CD4-positive, alpha-beta T cell treated with Interleukin-10 for 1 hour (primary cell): ENCODE results near the gene P2RY8.
"Not testable (repeated sequence)": the region's sequence is repeated elsewhere in the genome, so short reads cannot be mapped to it uniquely, and the experiment has no call there.

Source experiments
- DNase-seq: peaks from one replicate; pipeline ENCODE4 v3.0.0-alpha.2; 2020

The P2RY8 gene

DNA sequence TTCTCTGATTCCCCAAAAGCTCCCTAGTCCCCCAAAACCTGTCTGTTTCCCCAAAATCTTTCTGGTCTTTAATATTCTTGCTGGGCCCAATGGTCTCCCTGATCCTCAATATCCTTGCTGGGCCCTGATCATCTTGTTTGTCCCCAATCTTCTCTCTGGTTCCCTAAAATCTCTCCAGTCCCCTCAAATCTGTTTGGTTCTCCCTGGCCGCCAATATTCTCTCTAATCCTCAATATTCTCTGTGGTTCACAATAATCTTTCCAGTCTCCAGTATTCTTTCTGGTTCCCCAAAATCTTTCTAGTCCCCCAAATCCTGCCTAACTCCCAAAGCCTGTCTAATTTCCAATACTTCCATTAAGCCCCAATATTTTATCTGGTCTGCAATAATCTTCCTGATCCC, 18.5 kb downstream of the P2RY8 start:
- DNase-seq = no peak

DNA sequence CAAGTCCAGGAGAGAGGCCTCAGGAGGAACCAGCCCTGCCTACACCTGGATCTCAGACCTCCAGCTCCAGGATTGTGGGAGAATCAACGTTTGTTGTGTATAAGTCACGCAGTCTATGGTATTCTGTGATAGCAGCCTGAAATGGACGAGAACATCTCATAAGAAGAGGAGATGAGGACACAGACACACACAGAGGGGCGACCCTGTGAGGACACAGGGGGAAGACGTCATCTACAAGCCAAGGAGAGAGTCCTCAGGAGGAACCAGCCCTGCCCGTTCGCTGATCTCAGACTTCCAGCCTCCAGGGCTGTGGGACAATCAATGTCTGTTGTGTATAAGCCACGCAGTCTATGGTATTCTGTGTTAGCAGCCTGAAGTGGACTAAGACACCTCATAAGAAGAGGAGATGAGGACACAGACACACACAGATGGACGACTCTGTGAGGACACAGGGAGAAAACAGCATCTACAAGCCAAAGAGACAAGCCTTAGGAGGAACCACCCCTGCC, 20.3 kb downstream of the P2RY8 start:
- DNase-seq = no peak

DNA sequence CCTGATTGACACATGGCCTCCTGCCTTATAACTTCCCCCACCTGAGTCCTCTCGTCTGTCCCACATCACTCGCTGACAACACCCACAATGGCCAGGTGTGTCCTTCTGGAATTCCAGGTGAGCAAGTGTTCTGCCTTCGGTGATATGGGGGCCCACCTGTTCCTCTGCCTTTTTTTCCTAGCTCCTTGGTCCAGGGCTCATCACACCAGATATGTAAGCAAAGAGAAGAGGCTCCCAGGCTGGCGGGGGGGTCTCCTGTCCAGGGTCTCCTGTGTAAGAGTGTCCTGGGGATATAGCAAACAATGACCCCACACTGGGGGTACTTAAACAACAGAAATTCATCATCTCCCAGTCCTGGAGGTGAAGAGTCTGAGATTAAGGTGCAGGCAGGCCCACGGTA, 25.2 kb downstream of the P2RY8 start:
- no peak for DNase-seq

DNA sequence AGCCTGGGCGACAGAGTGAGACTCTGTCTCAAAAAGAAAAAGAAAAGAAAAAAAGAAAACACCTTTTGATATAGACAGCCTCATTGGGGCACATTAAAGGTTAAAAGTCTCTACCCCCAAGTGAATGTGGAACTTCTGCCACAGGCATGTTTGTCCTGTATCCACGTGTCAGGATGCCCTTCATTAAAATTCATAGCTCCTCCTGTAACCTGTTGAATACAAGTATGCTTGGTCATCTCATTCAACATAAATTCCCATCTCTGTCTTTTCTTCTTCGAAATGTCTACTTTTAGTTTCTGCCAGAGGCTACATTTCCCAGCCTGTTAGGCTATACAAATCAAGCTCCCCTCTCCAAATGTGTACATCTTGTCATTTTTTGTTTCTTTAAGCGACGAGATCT, 25.8 kb downstream of the P2RY8 start:
- DNase-seq = no peak

DNA sequence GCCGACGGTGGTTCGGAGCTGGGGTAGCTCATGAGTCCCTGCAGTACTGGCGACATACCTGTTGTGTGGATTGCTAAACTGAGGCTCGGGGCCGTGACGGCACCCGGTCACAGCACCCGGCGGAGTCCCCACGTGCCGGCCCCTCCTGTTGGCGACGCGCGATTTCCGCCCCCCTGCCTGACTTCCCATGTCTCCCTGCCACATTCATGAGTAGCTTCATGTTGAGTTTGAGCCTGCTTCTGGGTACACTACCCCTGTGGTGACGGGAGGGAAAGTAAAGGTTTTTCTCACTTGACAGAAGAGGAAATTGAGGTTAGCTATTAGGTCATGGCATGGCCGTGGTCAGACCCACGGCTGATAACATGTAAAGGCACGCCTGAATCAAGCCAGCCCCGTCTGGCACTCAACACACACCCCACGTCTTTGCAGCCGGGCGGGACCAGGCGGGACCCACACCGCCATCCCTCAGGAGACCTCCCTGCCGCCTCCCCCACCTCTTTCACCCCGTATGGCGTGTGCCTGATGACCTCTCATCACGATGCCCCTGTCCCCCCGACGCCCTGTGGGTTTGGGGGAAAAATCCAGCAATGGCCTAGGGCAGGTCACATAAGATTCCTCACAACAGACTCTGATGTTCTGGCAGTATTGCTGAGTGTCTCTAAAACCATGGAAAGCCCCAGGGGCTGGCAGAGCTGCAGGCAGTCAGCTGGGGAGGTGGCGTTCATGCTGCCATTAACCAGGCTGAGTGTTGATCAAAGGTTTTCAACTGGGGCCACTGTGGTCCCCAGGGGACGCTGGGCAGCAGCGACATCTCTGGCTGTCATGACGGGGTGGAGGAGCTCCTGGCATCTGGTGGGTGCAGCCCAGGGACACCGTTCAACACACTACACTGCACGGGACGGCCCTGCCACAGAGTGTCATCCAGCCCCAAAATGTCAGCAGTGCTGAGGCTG, 29.2 kb downstream of the P2RY8 start:
- peak; percentile 69 for DNase-seq

DNA sequence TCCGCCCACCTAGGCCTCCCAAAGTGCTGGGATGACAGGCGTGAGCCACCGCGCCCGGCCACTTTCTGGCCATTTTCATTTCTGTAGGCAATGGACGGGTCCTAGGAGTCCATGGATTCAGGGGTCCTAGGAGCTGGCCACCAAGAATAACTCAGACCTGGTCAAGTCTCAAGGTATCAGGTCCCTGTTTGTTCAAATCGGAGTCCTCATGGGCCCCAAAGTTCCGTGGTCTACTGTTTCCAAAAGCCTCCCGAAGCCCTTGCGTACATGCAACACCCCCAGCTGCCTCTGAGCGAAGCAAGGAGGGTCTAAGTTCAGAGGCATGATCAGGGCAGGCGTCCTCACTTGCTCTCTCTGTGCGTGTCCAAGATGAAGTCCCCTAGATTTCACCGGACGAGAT, 30.1 kb downstream of the P2RY8 start:
- no peak for DNase-seq

DNA sequence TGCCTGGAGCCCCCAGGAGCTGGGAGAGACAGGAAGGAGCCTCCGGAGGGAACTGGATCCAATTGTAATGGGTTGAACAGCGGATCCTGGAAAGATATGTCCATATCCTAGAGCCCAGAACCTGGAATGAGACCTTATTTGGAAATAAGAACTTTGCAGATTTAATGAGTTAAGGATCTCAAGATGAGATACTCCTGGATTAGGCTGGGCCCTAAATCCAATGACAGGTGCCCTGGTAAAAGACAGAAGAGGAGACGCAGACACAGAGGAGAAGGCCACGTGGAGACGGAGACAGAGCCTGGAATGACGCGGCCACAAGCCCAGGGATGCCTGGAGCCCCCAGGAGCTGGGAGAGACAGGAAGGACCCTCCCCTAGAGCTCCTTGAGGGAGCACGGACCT, 34.1 kb downstream of the P2RY8 start:
- no peak for DNase-seq

DNA sequence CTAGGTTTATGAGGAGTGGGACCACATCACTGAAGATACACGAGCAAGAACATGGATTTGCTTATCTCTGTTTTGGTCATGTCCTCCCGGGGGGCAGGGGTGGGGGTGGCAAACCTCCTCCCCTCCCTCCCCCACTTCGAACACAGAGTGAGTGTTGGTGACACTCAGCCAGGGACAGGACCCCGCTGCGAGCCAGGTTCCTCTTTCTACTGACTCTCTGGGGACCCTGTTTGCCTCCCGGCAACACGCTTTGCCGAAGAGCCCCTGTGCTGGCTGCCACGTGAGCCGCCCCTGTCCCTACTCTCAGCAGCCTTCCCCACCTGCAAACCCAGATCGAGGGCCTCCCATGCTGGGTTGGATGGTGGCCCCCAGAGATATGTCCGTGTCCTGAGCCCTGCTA, 34.7 kb downstream of the P2RY8 start:
- no peak for DNase-seq

DNA sequence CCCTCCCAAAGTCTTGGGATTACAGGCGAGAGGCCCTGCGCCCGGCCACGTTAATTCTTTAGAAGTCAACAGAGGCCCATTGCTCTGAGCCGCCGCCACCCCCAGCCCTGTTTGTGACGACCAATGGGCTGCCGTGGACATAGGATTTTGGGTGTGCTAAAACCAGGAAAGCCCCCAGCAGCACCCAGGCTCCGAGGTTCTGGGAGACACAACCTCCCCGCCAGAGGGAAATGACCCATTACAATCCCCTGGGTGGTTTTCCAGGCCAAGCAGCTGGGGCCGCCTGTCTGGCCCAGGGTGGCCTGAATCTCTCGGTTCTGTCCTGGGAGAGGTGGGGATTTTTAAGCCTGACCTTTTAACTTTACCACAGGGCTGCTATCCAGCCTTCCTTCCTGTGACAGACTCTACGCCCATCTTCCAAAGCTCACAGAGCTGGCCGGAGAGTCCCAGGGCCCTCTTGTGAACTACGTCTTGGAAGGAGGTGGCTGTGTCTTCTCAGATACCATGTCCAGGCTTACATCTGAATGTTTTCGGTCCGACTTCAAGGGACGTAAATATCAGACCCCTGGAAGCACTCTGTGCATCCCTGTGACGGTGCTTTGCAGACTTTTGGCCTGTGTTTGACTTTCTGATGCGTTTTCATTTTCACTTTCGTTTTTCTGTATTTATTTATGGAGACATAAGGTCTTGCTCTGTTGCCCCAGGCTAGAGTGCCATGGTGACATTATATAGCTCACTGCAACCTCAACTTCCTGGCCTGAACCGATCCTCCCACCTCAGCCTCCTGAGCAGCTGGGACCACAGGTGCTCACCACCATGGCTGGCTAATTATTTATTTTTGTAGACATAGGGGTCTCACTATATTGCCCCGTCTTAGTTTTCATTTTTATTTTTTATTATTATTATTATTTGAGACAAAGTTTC, 36.0 kb downstream of the P2RY8 start:
- peak; percentile 55 for DNase-seq

DNA sequence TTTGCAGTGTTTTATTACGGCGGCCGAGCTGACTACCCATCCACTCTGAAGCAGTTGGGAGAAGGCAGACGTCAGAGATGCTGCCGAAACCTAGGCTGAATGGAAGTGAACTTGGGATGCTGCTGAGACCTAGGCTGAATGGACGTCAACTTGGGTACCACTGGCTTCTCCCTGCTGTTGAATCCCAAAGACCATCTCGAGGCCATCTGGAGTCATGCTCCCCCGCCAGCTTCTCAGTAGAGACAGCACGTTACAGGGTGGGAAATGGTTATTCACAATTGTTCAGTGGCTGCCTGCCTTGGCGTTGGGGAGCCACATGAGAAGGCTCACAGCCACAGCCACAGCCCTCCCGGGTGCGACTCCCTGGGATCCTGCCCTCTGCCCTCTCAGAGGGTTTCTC, 40.9 kb downstream of the P2RY8 start:
- DNase-seq = no peak

DNA sequence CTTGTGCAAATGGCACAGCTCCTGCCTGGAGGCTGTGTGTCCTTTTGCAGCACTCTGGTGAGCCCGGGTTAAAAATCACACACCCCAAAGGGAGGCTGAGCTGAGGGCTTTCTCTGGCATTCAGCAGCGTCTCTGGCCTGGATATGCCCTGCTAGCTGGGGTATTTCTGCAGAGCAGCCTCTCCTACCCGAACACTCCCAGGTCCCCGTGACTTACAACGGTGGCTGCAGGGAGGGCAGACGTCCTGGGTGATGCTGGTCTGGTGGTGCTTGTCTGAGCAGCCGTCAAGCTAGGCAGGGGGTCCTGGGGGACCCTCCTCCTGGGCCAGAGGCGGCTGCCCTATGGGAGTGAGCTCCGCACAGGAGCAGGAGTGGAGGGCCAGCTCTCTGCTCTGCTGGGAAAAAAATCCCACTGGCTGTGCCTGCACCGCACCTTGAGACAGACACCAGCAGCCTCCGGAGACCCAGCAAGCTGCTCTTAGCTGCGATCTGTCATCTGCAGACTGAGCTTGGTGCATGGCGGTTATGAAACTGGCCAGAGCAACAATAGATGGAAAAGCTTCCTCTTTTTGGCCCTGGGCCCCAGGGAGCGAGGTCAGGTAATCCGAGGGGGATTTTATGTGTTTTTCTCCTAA, 43.0 kb downstream of the P2RY8 start:
- DNase-seq = no peak

DNA sequence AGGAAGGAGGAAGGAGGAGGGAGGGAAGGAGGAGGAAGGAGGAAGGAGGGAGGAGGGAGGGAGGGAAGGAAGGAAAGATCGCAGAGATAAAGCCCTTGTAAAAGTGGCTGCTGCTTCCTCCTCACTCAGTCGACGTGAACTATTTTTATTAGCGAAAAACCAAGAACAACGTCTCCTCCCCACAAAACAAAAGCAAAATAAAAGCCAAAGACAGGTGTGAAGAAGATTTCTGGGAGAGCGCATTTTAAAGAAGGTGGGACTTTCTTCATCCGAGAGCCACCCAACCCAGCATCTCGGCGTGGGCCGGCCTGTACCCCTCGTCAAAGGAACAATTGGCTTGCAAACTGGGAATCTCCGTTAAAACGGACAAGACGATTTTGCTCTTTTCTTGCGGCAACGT, 43.6 kb downstream of the P2RY8 start:
- no peak for DNase-seq

DNA sequence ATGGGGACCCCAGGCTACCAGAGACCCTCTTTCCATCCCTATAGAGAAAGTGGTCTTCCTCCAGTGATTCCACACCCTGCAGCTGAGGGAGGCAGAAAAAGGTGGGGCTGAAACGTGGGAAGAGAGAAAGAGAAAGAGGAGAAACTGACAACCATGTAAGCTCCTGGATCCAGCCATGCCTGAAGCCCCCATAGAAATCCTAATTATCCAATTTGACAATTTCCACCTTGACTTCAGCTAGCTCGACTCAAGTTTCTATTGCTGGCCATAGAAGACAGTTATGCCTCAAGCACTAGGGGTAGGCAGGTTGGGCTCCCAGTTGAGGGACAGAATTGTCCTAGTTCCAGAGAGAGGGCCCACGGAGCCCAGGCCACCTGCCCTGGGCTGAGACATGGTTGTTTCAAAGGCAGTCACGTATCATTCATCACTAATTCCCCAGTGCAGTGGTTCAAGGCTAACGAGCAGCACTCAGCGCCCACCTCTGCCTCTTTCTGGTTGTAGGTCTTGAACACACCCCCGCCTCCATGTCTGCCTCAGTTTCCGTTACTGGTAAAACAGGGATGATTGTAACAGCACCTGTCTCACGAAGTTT, 44.5 kb downstream of the P2RY8 start:
- no peak for DNase-seq

DNA sequence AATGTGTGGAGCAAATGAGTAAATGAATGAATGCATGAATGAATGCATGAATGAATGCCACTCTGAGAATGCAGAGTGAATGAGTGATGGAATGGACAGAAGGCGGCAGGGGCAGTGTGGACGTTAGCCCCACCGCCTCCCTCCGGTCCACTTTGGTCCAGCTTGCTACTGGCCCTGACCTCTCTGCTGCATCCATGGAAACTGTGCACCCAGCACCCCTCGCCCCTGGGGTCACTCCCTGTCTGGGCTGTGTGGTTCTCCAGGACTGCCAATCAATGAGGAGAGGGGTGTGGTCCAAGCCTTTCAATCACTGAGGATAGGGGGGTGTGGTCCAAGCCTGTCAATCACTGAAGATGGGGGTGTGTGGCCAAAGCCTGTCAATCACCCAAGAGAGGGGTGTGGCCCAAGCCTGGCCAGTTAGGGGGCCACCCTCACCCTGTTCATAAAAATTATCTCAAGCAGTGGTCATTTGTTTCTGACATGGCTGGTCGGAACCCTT, 45.1 kb downstream of the P2RY8 start:
- DNase-seq = peak; percentile 70

DNA sequence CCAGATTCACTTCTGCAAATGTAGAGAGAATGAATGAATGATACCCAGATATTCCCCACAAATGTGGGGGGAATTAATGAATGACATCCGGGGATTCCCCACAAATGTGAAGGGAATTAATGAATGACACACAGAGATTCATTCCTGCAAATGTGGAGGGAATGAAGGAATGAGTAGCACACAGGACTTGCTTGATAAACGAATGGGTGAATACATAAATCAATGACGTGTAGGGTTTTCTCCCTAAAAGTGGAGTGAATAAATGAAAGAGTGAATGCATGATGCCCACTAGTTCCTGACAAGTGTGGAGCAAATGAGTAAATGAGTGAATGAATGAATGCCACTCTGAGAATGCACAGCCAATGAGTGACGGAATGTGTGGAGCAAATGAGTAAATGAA, 45.7 kb downstream of the P2RY8 start:
- not testable (repeated sequence) for DNase-seq

DNA sequence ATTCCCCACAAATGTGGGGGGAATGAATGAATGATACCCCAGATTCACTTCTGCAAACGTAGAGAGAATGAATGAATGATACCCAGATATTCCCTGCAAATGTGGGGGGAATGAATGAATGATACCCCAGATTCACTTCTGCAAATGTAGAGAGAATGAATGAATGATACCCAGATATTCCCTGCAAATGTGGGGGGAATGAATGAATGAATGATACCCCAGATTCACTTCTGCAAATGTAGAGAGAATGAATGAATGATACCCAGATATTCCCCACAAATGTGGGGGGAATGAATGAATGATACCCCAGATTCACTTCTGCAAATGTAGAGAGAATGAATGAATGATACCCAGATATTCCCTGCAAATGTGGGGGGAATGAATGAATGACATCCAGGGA, 46.3 kb downstream of the P2RY8 start:
- DNase-seq = not testable (repeated sequence)

DNA sequence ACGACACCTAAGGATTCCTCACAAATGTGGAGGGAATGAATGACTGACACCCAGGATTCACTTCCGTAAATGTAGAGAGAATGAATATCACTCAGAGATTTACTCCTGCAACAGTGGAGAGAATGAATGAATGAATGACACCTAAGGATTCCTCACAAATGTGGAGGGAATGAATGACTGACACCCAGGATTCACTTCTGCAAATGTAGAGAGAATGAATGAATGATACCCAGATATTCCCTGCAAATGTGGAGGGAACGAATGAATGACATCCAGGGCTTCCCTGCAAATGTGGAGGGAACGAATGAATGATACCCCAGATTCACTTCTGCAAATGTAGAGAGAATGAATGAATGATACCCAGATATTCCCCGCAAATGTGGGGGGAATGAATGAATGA, 47.6 kb downstream of the P2RY8 start:
- DNase-seq = not testable (repeated sequence)

DNA sequence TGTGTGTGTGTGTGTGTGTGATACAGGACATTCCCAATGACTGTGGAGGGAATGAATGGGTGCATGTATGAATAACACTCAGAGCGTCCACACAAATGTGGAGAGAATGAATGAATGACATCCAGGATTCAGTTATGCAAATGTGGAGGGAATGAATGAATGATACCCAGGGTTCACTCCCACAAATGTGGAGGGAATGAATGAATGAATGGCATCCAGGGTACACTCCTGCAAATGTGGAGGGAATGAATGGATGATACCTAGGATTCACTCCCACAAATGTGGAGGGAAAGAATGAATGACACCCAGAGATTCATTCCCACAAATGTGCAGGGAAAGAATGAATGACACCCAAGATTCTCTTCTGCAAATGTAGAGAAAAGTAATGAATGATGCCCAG, 48.2 kb downstream of the P2RY8 start:
- DNase-seq = no peak

DNA sequence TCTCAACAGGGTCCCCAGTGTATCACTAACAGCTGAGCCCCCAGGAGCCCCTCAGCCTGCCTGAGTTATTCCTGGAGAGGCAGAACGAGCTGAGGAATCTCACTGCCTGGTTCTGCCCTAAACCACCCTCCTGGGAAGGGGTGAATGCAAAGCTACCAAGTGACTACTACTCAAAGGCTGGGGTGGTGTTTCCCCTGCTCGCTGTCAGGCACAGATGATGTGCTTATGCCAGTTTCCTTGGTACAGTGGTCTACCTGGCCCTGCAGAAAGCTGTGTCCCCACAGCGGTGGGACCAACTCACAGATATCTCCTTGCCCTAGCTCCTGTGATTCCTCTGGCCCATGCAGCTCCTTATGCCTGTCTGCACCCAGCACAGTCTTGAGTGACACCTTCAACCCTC, 48.8 kb downstream of the P2RY8 start:
- no peak for DNase-seq

DNA sequence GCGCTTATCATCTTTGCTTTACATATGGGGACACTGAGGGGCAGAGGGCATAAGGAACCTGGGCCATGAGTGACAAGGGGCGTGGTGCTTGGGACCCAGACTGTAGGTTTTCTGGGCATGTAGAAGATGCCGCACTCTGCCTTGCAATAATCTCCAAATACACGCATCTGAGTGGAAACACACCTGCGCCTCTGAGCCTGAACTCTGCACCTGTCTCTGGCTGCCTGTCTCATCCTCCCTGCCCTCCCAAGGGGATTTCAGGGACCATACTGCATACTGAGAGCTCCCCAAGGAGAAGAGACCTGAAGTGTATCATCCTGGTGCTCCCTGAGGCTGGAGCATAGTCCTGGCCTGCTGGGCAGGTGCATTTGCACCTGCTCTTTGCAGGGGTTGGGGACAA, 49.6 kb downstream of the P2RY8 start:
- no peak for DNase-seq

DNA sequence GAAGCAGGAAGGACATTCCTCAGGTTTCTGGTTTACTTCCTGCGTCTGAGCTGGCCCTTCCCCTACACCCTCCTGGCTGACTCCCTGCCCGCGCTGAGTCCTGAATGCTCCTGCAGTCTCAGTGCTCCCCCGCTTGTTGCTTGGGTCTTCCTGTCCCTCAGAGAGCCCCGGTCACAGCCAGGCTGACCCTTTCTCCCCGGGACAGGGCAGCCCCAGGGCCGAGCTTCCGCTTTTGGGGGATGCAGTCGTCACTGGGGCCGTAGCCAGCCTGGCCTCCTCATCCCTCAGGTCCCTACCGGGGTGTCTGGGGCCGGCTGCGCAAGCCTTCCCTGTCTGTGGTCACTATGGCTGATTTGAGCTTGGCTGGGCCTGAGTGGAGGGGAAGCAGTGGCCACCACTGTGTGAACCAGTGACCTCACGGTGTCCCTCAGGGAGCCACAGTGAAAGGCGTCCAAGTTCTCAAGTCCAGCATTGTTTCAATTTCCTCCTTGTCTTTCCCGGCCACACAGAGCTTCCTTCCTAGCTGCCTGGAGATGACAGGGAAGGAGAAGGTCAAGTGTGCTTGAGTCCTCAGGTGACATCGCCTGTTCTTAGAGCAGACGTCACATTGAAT, 50.1 kb downstream of the P2RY8 start:
- no peak for DNase-seq

DNA sequence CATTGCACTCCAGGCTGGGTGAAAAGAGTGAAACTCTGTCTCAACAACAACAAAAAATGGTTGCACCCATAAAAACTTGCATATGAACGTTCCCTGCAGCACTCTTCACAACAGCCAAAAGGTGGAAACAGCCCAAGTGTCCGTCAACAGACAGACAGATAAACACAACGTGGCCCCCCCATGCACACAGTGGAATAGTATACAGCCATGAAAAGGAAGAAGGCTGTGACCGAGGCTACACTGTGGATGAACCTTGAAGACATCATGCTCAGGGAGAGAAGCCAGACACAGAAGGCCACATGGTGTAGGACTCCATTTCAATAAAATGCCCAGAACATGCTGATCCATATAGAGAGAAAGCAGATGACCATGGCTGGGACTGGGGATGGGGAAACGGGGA, 50.8 kb downstream of the P2RY8 start:
- no peak for DNase-seq
